Measurements from ENCODE around the gene TBC1D14. TPM values are rescaled to one million over a fixed set of nuclear protein-coding genes. Genes with fewer than 3 reads are reported as not detected.
A peak's percentile ranks its signal among the peaks of the same experiment; 100 is the strongest.

TBC1D14 gene
- total RNA-seq, 1 experiment from 2014 or later, result 50.2 TPM

GRCh38 chr4:7067126-7067451 is 157.5 kb downstream of the TBC1D14 start:
- Histone ChIP-seq H3K4ac (ENCODE audit: low read depth, low read length) (no peak overlapping the region), H3K79me2 (ENCODE audit: insufficient read depth, low read length) (peaks cover 16% of the 10 kb centered on the region; the same call in 1 of the 2 replicates), H2BK12ac (ENCODE audit: insufficient read length, low read depth, low read length) (no peak overlapping the region), H3K27me3 (ENCODE audit: insufficient read depth, low read length) (no peaks in the 10 kb centered on the region; the same call in 1 of the 2 replicates), H3K9me3 (ENCODE audit: control insufficient read depth, low read depth, low read length) (no peaks in the 10 kb centered on the region), H2BK15ac (ENCODE audit: low read depth, low read length) (no peak overlapping the region; the same call in 1 of the 2 replicates), H4K91ac (ENCODE audit: insufficient read length, low read depth, low read length) (no peak overlapping the region), H2BK20ac (ENCODE audit: low read depth, low read length, poor library complexity, severe bottlenecking) (no peak overlapping the region), H3K14ac (ENCODE audit: insufficient read depth, low read length) (peak overlapping the region; percentile 67), H3K18ac (ENCODE audit: insufficient read length, low read depth, low read length) (no peak overlapping the region), H2BK120ac (ENCODE audit: low read depth, low read length, poor library complexity, severe bottlenecking) (no peak overlapping the region), H3K27ac (ENCODE audit: insufficient read length, low read depth, low read length) (no peak overlapping the region), H2BK5ac (ENCODE audit: insufficient read length, low read length) (no peak overlapping the region), H2AK5ac (ENCODE audit: insufficient read length, low read length) (no peak overlapping the region), H3K4me2 (ENCODE audit: insufficient read depth, insufficient read length, low read length) (peak overlapping the region; percentile 91), H3K56ac (ENCODE audit: insufficient read length, low read depth, low read length) (no peak overlapping the region), H3K23ac (ENCODE audit: insufficient read length, low read depth, low read length) (no peak overlapping the region), H3K9ac (ENCODE audit: extremely low read depth, insufficient read length, low read length) (peak overlapping the region; percentile 71), H2AFZ (ENCODE audit: low read length) (no peak overlapping the region), H3K23me2 (ENCODE audit: insufficient read length, low read depth, low read length, poor library complexity, severe bottlenecking) (peaks cover 10% of the 10 kb centered on the region), H3K79me1 (ENCODE audit: insufficient read depth, low read depth, low read length, poor library complexity, severe bottlenecking) (peaks cover 11% of the 10 kb centered on the region), H3T11ph (ENCODE audit: low read length) (no peak overlapping the region), H4K5ac (ENCODE audit: insufficient read length, low read depth, low read length) (no peak overlapping the region), H4K8ac (replicated peaks; ENCODE audit: insufficient read length, low read depth, low read length) (no peak overlapping the region), H3K4me1 (ENCODE audit: insufficient read depth, low read length) (peaks cover 4% of the 10 kb centered on the region), H4K20me1 (ENCODE audit: control insufficient read depth, insufficient read depth, insufficient read length) (no peaks in the 10 kb centered on the region)
- Mint-ChIP-seq H3K4me3 (peak overlapping the region; percentile 83 to 95), H3K36me3 (ENCODE audit: insufficient read depth in 1 of 3, low read depth in 3 of 3) (peaks cover 20 to 39% (median 31%) of the 10 kb centered on the region in 3 experiments; a peak in 6 of 7 replicates), H3K9me3 (no peaks in the 10 kb centered on the region), H3K27ac (no peak overlapping the region), H3K4me1 (peaks cover 15 to 24% of the 10 kb centered on the region in 2 experiments), H3K27me3 (ENCODE audit: low read depth) (peaks cover 37% of the 10 kb centered on the region)
- no peak for DNase-seq
- no peak for TF ChIP-seq CTCF (conservative IDR thresholded peaks at IDR 0.05)
- no CpG with 5 or more reads among the region's 13 CpGs for WGBS (ENCODE audit: extremely low coverage, insufficient read length, low lambda C conversion rate)
